ENCODE results near the gene AK1. TPM values are rescaled to one million over a fixed set of nuclear protein-coding genes. Genes with fewer than 3 reads are reported as not detected.

Gene AK1
- total RNA-seq, 1 experiment from 2014 or later = 84.5 TPM

DNA sequence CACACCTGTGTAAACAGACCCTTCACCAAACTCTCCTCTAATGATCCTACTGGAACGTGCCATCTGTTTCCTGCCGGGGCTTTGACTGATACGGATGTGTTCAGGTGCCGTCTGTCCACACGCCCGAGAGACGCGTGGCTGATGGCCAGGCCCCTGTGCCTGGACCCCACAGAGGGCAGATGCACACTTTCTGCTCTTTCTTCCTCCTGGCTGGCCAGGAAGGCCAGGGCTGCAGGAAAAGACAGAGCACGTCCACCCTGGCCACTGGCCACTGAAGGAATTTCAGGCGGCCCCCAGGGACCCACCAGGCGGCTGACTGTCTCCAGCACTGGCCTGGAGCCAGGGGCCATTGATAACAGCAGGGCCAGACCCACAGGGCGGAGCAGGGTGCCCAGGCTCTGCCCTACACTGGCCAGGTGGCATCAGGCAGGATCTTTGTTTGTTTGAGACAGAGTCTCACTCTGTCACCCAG is 19.4 kb downstream of the AK1 start:
- CTCF ChIA-PET = interaction anchor here (0.6 kb wide), 1 partner anchor 23 kb away, joined by 3 read pairs; no protein-coding TSS in a partner anchor
- no peak overlapping the region for H3K4me2 ChIP-seq
- no TSS peak for BruUV-seq (replicated peaks)

GRCh38 chr9:127857278-127857677 is 20.2 kb downstream of the AK1 start:
- Histone ChIP-seq H3K27ac (no peak overlapping the region), H3F3A (ENCODE audit: insufficient read depth, low read depth) (peaks cover 5% of the 10 kb centered on the region; the same call in 1 of the 2 replicates), H3K36me3 (ENCODE audit: low read depth) (no peaks in the 10 kb centered on the region), H3K4me3 (no peak overlapping the region), H4K20me1 (ENCODE audit: insufficient read depth) (no peaks in the 10 kb centered on the region), H3K4me1 (replicated peaks; ENCODE audit: insufficient read depth) (peaks cover 16% of the 10 kb centered on the region), H3K4me2 (no peak overlapping the region), H2AFZ (no peak overlapping the region), H3K9me3 (ENCODE audit: insufficient read depth, low read depth) (no peaks in the 10 kb centered on the region), H3K9me2 (ENCODE audit: insufficient read depth) (no peaks in the 10 kb centered on the region), H3K79me2 (ENCODE audit: low read depth) (no peaks in the 10 kb centered on the region), H3K27me3 (ENCODE audit: insufficient read depth, low read depth) (no peaks in the 10 kb centered on the region)
- ChIA-PET POLR2A (ENCODE audit: unreplicated experiment) (no interaction called here), CTCF (no interaction called here)
- BruUV-seq (replicated peaks) = no TSS peak
- intact Hi-C loops (cut with micrococcal nuclease; ENCODE audit: unreplicated experiment) = no loop called here
- no peak for TF ChIP-seq EZH2 (IDR thresholded peaks at IDR 0.05; ENCODE audit: low read depth)
- TF ChIP-seq, protein P1, sequence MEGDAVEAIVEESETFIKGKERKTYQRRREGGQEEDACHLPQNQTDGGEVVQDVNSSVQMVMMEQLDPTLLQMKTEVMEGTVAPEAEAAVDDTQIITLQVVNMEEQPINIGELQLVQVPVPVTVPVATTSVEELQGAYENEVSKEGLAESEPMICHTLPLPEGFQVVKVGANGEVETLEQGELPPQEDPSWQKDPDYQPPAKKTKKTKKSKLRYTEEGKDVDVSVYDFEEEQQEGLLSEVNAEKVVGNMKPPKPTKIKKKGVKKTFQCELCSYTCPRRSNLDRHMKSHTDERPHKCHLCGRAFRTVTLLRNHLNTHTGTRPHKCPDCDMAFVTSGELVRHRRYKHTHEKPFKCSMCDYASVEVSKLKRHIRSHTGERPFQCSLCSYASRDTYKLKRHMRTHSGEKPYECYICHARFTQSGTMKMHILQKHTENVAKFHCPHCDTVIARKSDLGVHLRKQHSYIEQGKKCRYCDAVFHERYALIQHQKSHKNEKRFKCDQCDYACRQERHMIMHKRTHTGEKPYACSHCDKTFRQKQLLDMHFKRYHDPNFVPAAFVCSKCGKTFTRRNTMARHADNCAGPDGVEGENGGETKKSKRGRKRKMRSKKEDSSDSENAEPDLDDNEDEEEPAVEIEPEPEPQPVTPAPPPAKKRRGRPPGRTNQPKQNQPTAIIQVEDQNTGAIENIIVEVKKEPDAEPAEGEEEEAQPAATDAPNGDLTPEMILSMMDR (conservative IDR thresholded peaks at IDR 0.05) = no peak
- no peak for DNase-seq

More for the DNA sequence above, 19.4 kb downstream of the AK1 start:
- H3K9me3 ChIP-seq (ENCODE audit: insufficient read depth, low read depth) = no peaks in the 10 kb centered on the region
- peaks cover 5% of the 10 kb centered on the region; the same call in 1 of the 2 replicates for H3F3A ChIP-seq (ENCODE audit: insufficient read depth, low read depth)
- no peak overlapping the region for H2AFZ ChIP-seq
- no peaks in the 10 kb centered on the region for H3K9me2 ChIP-seq (ENCODE audit: insufficient read depth)
- TF ChIP-seq EZH2 (IDR thresholded peaks at IDR 0.05; ENCODE audit: low read depth) = no peak
- TF ChIP-seq, protein P1 (conservative IDR thresholded peaks at IDR 0.05) = no peak
- H3K27me3 ChIP-seq (ENCODE audit: insufficient read depth, low read depth) = no peaks in the 10 kb centered on the region
- H3K4me3 ChIP-seq = no peak overlapping the region
- H3K27ac ChIP-seq = no peak overlapping the region
- intact Hi-C loops (cut with micrococcal nuclease; ENCODE audit: unreplicated experiment) = no loop called here
- no peaks in the 10 kb centered on the region for H3K79me2 ChIP-seq (ENCODE audit: low read depth)
- no peaks in the 10 kb centered on the region for H3K36me3 ChIP-seq (ENCODE audit: low read depth)
- H4K20me1 ChIP-seq (ENCODE audit: insufficient read depth) = no peaks in the 10 kb centered on the region
- no peak for DNase-seq
- POLR2A ChIA-PET (ENCODE audit: unreplicated experiment) = no interaction called here
- peaks cover 14% of the 10 kb centered on the region for H3K4me1 ChIP-seq (replicated peaks; ENCODE audit: insufficient read depth)

DNA sequence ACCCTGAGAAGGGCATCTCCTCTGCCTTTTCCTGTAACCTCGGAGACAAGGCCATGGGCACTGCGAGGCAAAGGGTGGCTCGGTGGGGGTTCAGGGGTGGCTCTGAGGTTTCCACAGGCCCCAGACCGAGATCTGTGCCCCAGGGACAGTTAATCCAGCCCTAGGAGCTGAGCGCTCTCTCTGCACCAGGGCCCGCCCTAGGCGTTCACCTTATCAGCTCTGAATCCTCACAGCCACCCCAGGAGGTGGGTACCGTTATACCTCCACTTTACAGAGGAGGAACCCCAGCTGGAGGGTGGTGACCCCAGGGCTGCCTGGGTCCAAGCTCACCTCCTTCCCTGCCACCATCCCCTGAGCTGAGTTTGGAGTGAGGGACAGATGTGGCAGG is 20.8 kb downstream of the AK1 start:
- CTCF ChIA-PET = no interaction called here
- no peak overlapping the region for H2AFZ ChIP-seq

More for the DNA sequence above, 20.8 kb downstream of the AK1 start:
- H4K20me1 ChIP-seq (ENCODE audit: insufficient read depth) = no peaks in the 10 kb centered on the region
- no TSS peak for BruUV-seq (replicated peaks)
- POLR2A ChIA-PET (ENCODE audit: unreplicated experiment) = no interaction called here
- H3K79me2 ChIP-seq (ENCODE audit: low read depth) = no peaks in the 10 kb centered on the region
- H3K9me2 ChIP-seq (ENCODE audit: insufficient read depth) = no peaks in the 10 kb centered on the region
- intact Hi-C loops (cut with micrococcal nuclease; ENCODE audit: unreplicated experiment) = no loop called here
- H3F3A ChIP-seq (ENCODE audit: insufficient read depth, low read depth) = peaks cover 5% of the 10 kb centered on the region; the same call in 1 of the 2 replicates
- no peak for DNase-seq
- no peaks in the 10 kb centered on the region for H3K36me3 ChIP-seq (ENCODE audit: low read depth)
- no peak for TF ChIP-seq EZH2 (IDR thresholded peaks at IDR 0.05; ENCODE audit: low read depth)
- TF ChIP-seq, protein P1 (conservative IDR thresholded peaks at IDR 0.05) = no peak
- no peaks in the 10 kb centered on the region for H3K27me3 ChIP-seq (ENCODE audit: insufficient read depth, low read depth)
- peaks cover 16% of the 10 kb centered on the region for H3K4me1 ChIP-seq (replicated peaks; ENCODE audit: insufficient read depth)
- H3K4me3 ChIP-seq = no peak overlapping the region
- H3K4me2 ChIP-seq = no peak overlapping the region
- no peak overlapping the region for H3K27ac ChIP-seq
- H3K9me3 ChIP-seq (ENCODE audit: insufficient read depth, low read depth) = no peaks in the 10 kb centered on the region

Data from PC-9 (cell line).